ENCODE measurements around the gene BAIAP2. TPM values are rescaled to one million over a fixed set of nuclear protein-coding genes. Genes with fewer than 3 reads are reported as not detected.

Gene BAIAP2
- total and polyA plus RNA-seq, 10 of the 15 experiments (the other 5 are each of a cell fraction or from before 2014, with no cell fraction given), result 0.15 to 1.2 (median 0.46) TPM; not detected in 2

GRCh38 chr17:81012574-81013447 lies 22.1 kb upstream of the BAIAP2 start:
- POLR2A ChIA-PET, result no interaction called here

More at GRCh38 chr17:81012574-81013447, 22.1 kb upstream of the BAIAP2 start:
- Histone ChIP-seq H3K27ac (ENCODE audit: control insufficient read depth, insufficient read depth) (no peak overlapping the region), H3K9ac (ENCODE audit: control insufficient read depth, insufficient read depth, low read length) (no peak overlapping the region), H3K79me2 (ENCODE audit: control insufficient read depth, insufficient read depth, low read length) (no peaks in the 10 kb centered on the region), H2AFZ (ENCODE audit: control insufficient read depth, low read depth, low read length) (no peak overlapping the region), H3K4me1 (ENCODE audit: control insufficient read depth, insufficient read depth, low read length) (no peaks in the 10 kb centered on the region), H3K9me3 (replicated peaks; ENCODE audit: control insufficient read depth, insufficient read depth, low read length) (no peaks in the 10 kb centered on the region; the same call in 1 of the 3 replicates), H4K20me1 (ENCODE audit: control insufficient read depth, insufficient read depth) (no peaks in the 10 kb centered on the region), H3K4me2 (ENCODE audit: control insufficient read depth, insufficient read depth) (no peak overlapping the region), H3K27me3 (replicated peaks in 1 of 2; ENCODE audit: control insufficient read depth in 2 of 2, insufficient read depth in 2 of 2, low read length in 1 of 2) (peaks cover 0 to 2% of the 10 kb centered on the region in 2 experiments; a peak in 1 of 4 replicates), H3K36me3 (ENCODE audit: control insufficient read depth in 2 of 2, insufficient read depth in 2 of 2, low read length in 1 of 2) (no peaks in the 10 kb centered on the region), H3K4me3 (no peak overlapping the region)
- ChIA-PET CTCF (no interaction called here), SMC1A (ENCODE audit: uncharacterized antibody, unreplicated experiment) (no interaction called here), RAD21 (ENCODE audit: unreplicated experiment) (no interaction called here)
- no TSS peak for BruUV-seq (replicated peaks)
- no peak for FAIRE-seq
- ATAC-seq, result no peak
- intact Hi-C loops (cut with micrococcal nuclease; ENCODE audit: unreplicated experiment), result no loop called here
- TF ChIP-seq TAF1 (IDR thresholded peaks at IDR 0.05; ENCODE audit: borderline replicate concordance, low read depth, low read length), result no peak
- no peak for TF ChIP-seq RB1 (IDR thresholded peaks at IDR 0.05; ENCODE audit: borderline replicate concordance)
- TF ChIP-seq IKZF1 (conservative IDR thresholded peaks at IDR 0.05), result no peak
- TF ChIP-seq FOXM1 (IDR thresholded peaks at IDR 0.05; ENCODE audit: low read depth, low read length), result no peak
- TF ChIP-seq CHD1 (IDR thresholded peaks at IDR 0.05; ENCODE audit: low read depth, low read length), result no peak
- TF ChIP-seq, protein P1, sequence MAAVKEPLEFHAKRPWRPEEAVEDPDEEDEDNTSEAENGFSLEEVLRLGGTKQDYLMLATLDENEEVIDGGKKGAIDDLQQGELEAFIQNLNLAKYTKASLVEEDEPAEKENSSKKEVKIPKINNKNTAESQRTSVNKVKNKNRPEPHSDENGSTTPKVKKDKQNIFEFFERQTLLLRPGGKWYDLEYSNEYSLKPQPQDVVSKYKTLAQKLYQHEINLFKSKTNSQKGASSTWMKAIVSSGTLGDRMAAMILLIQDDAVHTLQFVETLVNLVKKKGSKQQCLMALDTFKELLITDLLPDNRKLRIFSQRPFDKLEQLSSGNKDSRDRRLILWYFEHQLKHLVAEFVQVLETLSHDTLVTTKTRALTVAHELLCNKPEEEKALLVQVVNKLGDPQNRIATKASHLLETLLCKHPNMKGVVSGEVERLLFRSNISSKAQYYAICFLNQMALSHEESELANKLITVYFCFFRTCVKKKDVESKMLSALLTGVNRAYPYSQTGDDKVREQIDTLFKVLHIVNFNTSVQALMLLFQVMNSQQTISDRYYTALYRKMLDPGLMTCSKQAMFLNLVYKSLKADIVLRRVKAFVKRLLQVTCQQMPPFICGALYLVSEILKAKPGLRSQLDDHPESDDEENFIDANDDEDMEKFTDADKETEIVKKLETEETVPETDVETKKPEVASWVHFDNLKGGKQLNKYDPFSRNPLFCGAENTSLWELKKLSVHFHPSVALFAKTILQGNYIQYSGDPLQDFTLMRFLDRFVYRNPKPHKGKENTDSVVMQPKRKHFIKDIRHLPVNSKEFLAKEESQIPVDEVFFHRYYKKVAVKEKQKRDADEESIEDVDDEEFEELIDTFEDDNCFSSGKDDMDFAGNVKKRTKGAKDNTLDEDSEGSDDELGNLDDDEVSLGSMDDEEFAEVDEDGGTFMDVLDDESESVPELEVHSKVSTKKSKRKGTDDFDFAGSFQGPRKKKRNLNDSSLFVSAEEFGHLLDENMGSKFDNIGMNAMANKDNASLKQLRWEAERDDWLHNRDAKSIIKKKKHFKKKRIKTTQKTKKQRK (IDR thresholded peaks at IDR 0.05; ENCODE audit: low read depth, low read length), result no peak
- no peak for TF ChIP-seq MTA3 (IDR thresholded peaks at IDR 0.05; ENCODE audit: borderline replicate concordance, low read length)
- TF ChIP-seq NFIC (IDR thresholded peaks at IDR 0.05; ENCODE audit: low read depth, low read length), result no peak
- in situ Hi-C loops (cut with MboI), result loop anchor here (25.0 kb wide), 1 partner anchor 224 kb away; the partner anchor contains the start of genes NDUFAF8 and TEPSIN
- WGBS (ENCODE audit: insufficient coverage, insufficient replicate concordance, low lambda C conversion rate, missing lambda C conversion rate), result 44% methylated on average over 13 of the region's 13 CpGs
- no peak for DNase-seq (ENCODE audit: low read depth, low spot score)
